Prostate gland (tissue), 2 donors: Measurements from ENCODE around the gene GRM8. TPM values are rescaled to one million over a fixed set of nuclear protein-coding genes. Genes with fewer than 3 reads are reported as not detected.

Experiments used
- DNase-seq: peaks from one replicate; pipeline ENCODE4 v3.0.0-alpha.2; 2019; ENCODE audit warnings: low spot score
- H3K27ac ChIP-seq, 2 donors: fragments of 200-600 bp; sonication (generic); 2 replicates each; pipeline ENCODE4 v1.5.1; 2017 to 2019
- H3K27me3 ChIP-seq: fragments of 200-600 bp; sonication (generic); replicated peaks from 2 replicates; pipeline ENCODE4 v1.5.1; 2019; ENCODE audit not compliant: insufficient read depth
- H3K36me3 ChIP-seq, 2 donors: fragments of 200-600 bp; sonication (generic); 1 replicate in 1 of 2; 2 replicates in 1 of 2; pipeline versions ENCODE4 v1.5.1 to v1.8.1; 2017 to 2019
- H3K4me1 ChIP-seq: fragments of 200-600 bp; sonication (generic); replicated peaks from 2 replicates; pipeline ENCODE4 v1.5.1; 2019
- H3K4me3 ChIP-seq, 2 donors: fragments of 200-600 bp; sonication (generic); 2 replicates each; pipeline ENCODE4 v1.5.1; 2017 to 2019
- H3K9me3 ChIP-seq: fragments of 200-600 bp; sonication (generic); 2 replicates; pipeline ENCODE4 v1.5.1; 2017
- CTCF ChIP-seq, 4 experiments: fragments of 200-600 bp in 2 of 4; fragments of 450-650 bp in 2 of 4; sonication (generic) in 2 of 4; IDR thresholded peaks; 1 replicate in 3 of 4; 2 replicates in 1 of 4; pipeline ENCODE4 v1.5.1; 2016 to 2019; ENCODE audit warnings: antibody characterized with exemption in 4 of 4, mild to moderate bottlenecking in 2 of 4, moderate library complexity in 2 of 4
- POLR2A ChIP-seq: fragments of 450-650 bp; IDR thresholded peaks from one replicate; pipeline ENCODE4 v1.6.1; 2016; ENCODE audit warnings: antibody characterized with exemption, mild to moderate bottlenecking
- POLR2AphosphoS5 ChIP-seq: sonication (generic); formaldehyde crosslinking; IDR thresholded peaks from one replicate; pipeline ENCODE4 v1.6.1; 2017; ENCODE audit warnings: antibody characterized with exemption
- WGBS: methylation state at CpG from one replicate; pipeline ENCODE4 v1.1.5; 2018; 5-methylcytosine and 5-hydroxymethylcytosine counted together
- intact Hi-C: fragments of 100-400 bp; cut with DNase I; formaldehyde crosslinking; loops from one replicate; pipeline ENCODE4 v1.14.2; 2022
- total RNA-seq, 2 donors: library from RNA; depleted of rRNA; stranded (reverse); fragments of >200 nt; gene quantifications; one replicate each; pipeline ENCODE4 v1.1.0, GENCODE V29; 2016

The GRM8 gene
- total RNA-seq, 2 donors from 2014 or later: 1.3 to 3.7 TPM

- TF ChIP-seq POLR2AphosphoS5 (no peak), POLR2A (no peak), CTCF (IDR thresholded peaks at IDR 0.05) (no peak)
- 69% methylated on average over 4 of the region's 4 CpGs for WGBS
These were observed 45.5 kb downstream of the GRM8 start for GRCh38 chr7:127207230-127207629.

GRCh38 chr7:127194571-127194970 is 58.2 kb downstream of the GRM8 start:
- intact Hi-C loops: no loop called here
- Histone ChIP-seq H3K27ac (no peak overlapping the region), H3K4me1 (no peaks in the 10 kb centered on the region), H3K4me3 (no peak overlapping the region), H3K27me3 (no peaks in the 10 kb centered on the region), H3K9me3 (no peaks in the 10 kb centered on the region), H3K36me3 (no peaks in the 10 kb centered on the region)
- TF ChIP-seq CTCF (IDR thresholded peaks at IDR 0.05): no peak
- TF ChIP-seq POLR2A: no peak
- TF ChIP-seq POLR2AphosphoS5: no peak
- DNase-seq: no peak
- 23% methylated on average over 2 of the region's 2 CpGs for WGBS

More at GRCh38 chr7:127207230-127207629, 45.5 kb downstream of the GRM8 start:
- no peaks in the 10 kb centered on the region for H3K9me3 ChIP-seq
- intact Hi-C loops: no loop called here
- no peaks in the 10 kb centered on the region for H3K27me3 ChIP-seq
- no peak overlapping the region for H3K27ac ChIP-seq
- no peaks in the 10 kb centered on the region for H3K36me3 ChIP-seq
- H3K4me1 ChIP-seq: no peaks in the 10 kb centered on the region
- DNase-seq: no peak
- H3K4me3 ChIP-seq: no peak overlapping the region

- no peaks in the 10 kb centered on the region for H3K4me1 ChIP-seq
- no peak overlapping the region for H3K27ac ChIP-seq
- intact Hi-C loops: no loop called here
- no peaks in the 10 kb centered on the region for H3K9me3 ChIP-seq
- H3K27me3 ChIP-seq: no peaks in the 10 kb centered on the region
- WGBS: 54% methylated on average over 3 of the region's 3 CpGs
- no peak overlapping the region for H3K4me3 ChIP-seq
- TF ChIP-seq CTCF (IDR thresholded peaks at IDR 0.05) (no peak), POLR2AphosphoS5 (no peak), POLR2A (no peak)
- no peaks in the 10 kb centered on the region for H3K36me3 ChIP-seq
- DNase-seq: no peak
These were observed 62.9 kb downstream of the GRM8 start for GRCh38 chr7:127189886-127190285.

GRCh38 chr7:127189074-127189473 is 63.7 kb downstream of the GRM8 start:
- H3K27ac ChIP-seq: no peak overlapping the region
- H3K27me3 ChIP-seq: no peaks in the 10 kb centered on the region
- no peak for DNase-seq
- no peaks in the 10 kb centered on the region for H3K36me3 ChIP-seq
- TF ChIP-seq CTCF (IDR thresholded peaks at IDR 0.05) (no peak), POLR2AphosphoS5 (no peak), POLR2A (no peak)
- intact Hi-C loops: no loop called here
- no peak overlapping the region for H3K4me3 ChIP-seq
- H3K9me3 ChIP-seq: no peaks in the 10 kb centered on the region
- H3K4me1 ChIP-seq: no peaks in the 10 kb centered on the region
- 61% methylated on average over 2 of the region's 2 CpGs for WGBS

- WGBS: 46% methylated on average over 1 of the region's 1 CpG
- Histone ChIP-seq H3K9me3 (no peaks in the 10 kb centered on the region), H3K36me3 (no peaks in the 10 kb centered on the region), H3K27ac (no peak overlapping the region), H3K27me3 (no peaks in the 10 kb centered on the region), H3K4me1 (no peaks in the 10 kb centered on the region), H3K4me3 (no peak overlapping the region)
- no peak for DNase-seq
- no peak for TF ChIP-seq CTCF (IDR thresholded peaks at IDR 0.05)
- no peak for TF ChIP-seq POLR2AphosphoS5
- intact Hi-C loops: no loop called here
These were observed 65.0 kb downstream of the GRM8 start for GRCh38 chr7:127187740-127188139.
